Heart right ventricle (tissue), 16 donors: Measurements from ENCODE around the gene IP6K3. TPM values are rescaled to one million over a fixed set of nuclear protein-coding genes. Genes with fewer than 3 reads are reported as not detected.

Experiments
- ATAC-seq, 8 donors: fragments of 200-7000 bp; cut with Tn5 transposase; one replicate each; pipeline ENCODE4 v1.9.1; 2020; ENCODE audit warnings: mild to moderate bottlenecking in 8 of 8, moderate library complexity in 8 of 8, moderate number of reproducible peaks in 1 of 8
- DNase-seq, 2 donors: peaks; one replicate each; pipeline ENCODE4 v3.0.0-alpha.2; 2020
- H3K27ac ChIP-seq, 10 donors: fragments of 200-600 bp; sonication (generic) in 2 of 10; one replicate each; pipeline versions ENCODE4 v1.5.0 to v1.8.0; 2020 to 2022; ENCODE audit warnings: mild to moderate bottlenecking in 3 of 10
- H3K27me3 ChIP-seq, 7 donors: fragments of 200-600 bp; one replicate each; pipeline ENCODE4 v1.8.0; 2021 to 2022; ENCODE audit warnings: mild to moderate bottlenecking in 2 of 7
- H3K36me3 ChIP-seq, 9 donors: fragments of 200-600 bp; sonication (generic) in 1 of 9; one replicate each; pipeline versions ENCODE4 v1.5.0 to v1.8.0; 2020 to 2022; ENCODE audit warnings: mild to moderate bottlenecking in 2 of 9
- H3K4me1 ChIP-seq, 9 donors: fragments of 200-600 bp; sonication (generic) in 1 of 9; one replicate each; pipeline versions ENCODE4 v1.5.0 to v1.8.0; 2020 to 2022; ENCODE audit warnings: mild to moderate bottlenecking in 4 of 9
- H3K4me3 ChIP-seq, 10 donors: fragments of 200-600 bp; sonication (generic) in 2 of 10; one replicate each; pipeline versions ENCODE4 v1.5.0 to v1.8.0; 2020 to 2022; ENCODE audit warnings: mild to moderate bottlenecking in 7 of 10, moderate library complexity in 2 of 10
- H3K9me3 ChIP-seq, 11 donors: fragments of 200-600 bp in 10 of 11; sonication (generic) in 2 of 11; one replicate each; pipeline versions ENCODE4 v1.5.0 to v1.8.0; 2013 to 2022; ENCODE audit warnings: mild to moderate bottlenecking in 2 of 11, control low read depth in 1 of 11, moderate library complexity in 1 of 11
- CTCF ChIP-seq, 9 donors: fragments of 200-600 bp; sonication (generic) in 2 of 9; IDR thresholded peaks; one replicate each; pipeline versions ENCODE4 v1.5.0 to v1.8.0; 2021 to 2022; ENCODE audit warnings: antibody characterized with exemption in 9 of 9, mild to moderate bottlenecking in 5 of 9, moderate library complexity in 1 of 9
- WGBS, 2 donors: extraction: QIAGEN DNeasy Blood & Tissue Kit; methylation state at CpG; one replicate each; pipeline ENCODE4 v1.1.7; 2013; ENCODE audit warnings: inconsistent platforms in 1 of 2; 5-methylcytosine and 5-hydroxymethylcytosine counted together
- intact Hi-C, 10 donors: fragments of 100-400 bp; cut with DNase I; formaldehyde crosslinking; loops; one replicate each; pipeline versions ENCODE4 v1.11.1 to v1.14.2; 2022
- polyA plus RNA-seq, 2 donors: library from polyadenylated mRNA; stranded (reverse); fragments of 200-250 nt; gene quantifications; one replicate each; pipeline ENCODE4 v1.2.3, GENCODE V29; 2013
- total RNA-seq, 10 donors: library from RNA; stranded (reverse); fragmentation: NEBNext Ultra II Directional in 3 of 10; extraction: Animal tissue kit (Norgen Biotek cat#: 25700) in 3 of 10; gene quantifications; one replicate each; pipeline versions ENCODE4 v1.2.1 to v1.2.4, GENCODE V29; 2021 to 2023
- donor health status: Arrhythmogenic right ventricular cardiomyopathy.
- donor health status: ischemic (EF 13 %, LVEDD 7.1; RV severe dilation, severe dysfunction).
- donor health status: healthy with polysubstance abuse.
- donor health status: DM: no; HTN: yes; CAD: no.
- donor health status: DM: no; HTN: no; CAD: no.
- donor health status: ischemic (EF 25% LVEDD 6.9; RV normal size, moderate dysfunction).
- donor health status: ischemic (EF 25% LVEDD 5.7; RV mildly dilated, moderate dysfunction).
- donor health status: healthy.
- donor health status: DM: yes; HTN: yes; CAD: no.
- donor health status: Ischemic cardiomyopathy.
- donor health status: ischemic (EF 35%, LVEDD 5.7; RV mildly dilated, moderate dysfunction).
- donor health status: nonischemic (EF 11% LVEDD 7.7; RV severe dilation, severe dysfunction).
- donor health status: DM: yes; HTN: yes; CAD: no.
- donor health status: PGD.
- donor health status: ischemic (EF 29% LVEDD 5.4; RV normal size, mild dysfunction).
- donor health status: nonischemic (EF 23%, LVEDD 6.1; RV moderate dilation, normal function).

Gene IP6K3
- total and polyA plus RNA-seq, 12 donors, result 15.9 to 55.7 (median 27.5) TPM

DNA sequence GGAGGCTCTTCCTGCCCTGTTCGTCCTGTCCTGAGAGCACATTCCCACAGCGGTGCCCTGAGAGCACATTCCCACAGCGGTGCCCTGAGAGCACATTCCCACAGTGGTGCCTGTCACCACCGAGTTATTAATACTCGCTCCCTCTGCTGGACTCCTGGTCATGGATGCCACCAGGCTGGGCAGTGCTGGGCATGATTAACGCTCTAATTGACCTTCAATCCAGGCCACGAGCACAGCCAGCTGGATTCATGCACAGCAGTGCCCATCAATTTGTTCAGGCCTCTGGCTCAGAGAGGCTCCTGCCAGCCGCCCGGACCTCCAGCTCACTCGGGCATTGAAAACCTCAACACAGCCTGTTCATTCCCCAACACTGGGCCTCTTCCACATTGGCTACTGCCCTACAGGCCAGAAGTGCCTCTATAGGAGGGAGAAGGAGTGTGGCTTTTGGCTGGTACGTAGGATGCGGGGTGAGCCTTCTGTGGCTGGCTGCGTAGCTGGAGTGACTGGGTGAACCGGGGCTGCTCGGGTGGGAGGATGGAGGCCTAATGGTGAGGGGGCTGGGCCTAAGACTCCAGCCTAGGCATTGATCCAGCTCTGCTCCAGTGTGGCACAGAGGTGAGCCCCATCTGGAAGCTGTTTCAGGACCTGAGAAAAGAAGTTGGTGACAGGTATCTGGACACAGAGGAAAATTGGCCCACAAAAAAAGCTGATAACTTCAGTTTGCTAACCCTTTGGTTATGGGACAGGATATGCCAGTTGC is 9.3 kb downstream of the IP6K3 start:
- DNase-seq, result peak; percentile 55 to 60
- H3K27me3 ChIP-seq, result no peaks in the 10 kb centered on the region
- H3K4me1 ChIP-seq, result peaks cover 24 to 95% (median 72%) of the 10 kb centered on the region in 9 donors
- ATAC-seq, result peak; percentile 70 to 89 (median 84)
- WGBS, 2 donors, result 45 to 54% methylated on average over 15 of the region's 15 CpGs
- H3K9me3 ChIP-seq, result no peaks in the 10 kb centered on the region
- peak in 4 of 9 donors; percentile 9 to 29 (median 20) for TF ChIP-seq CTCF (IDR thresholded peaks at IDR 0.05)
- H3K36me3 ChIP-seq, result peaks cover 0 to 28% (median 0%) of the 10 kb centered on the region in 9 donors
- H3K4me3 ChIP-seq, result no peak overlapping the region
- intact Hi-C loops, result no loop called here
- peak overlapping the region; percentile 60 to 94 (median 86) for H3K27ac ChIP-seq

DNA sequence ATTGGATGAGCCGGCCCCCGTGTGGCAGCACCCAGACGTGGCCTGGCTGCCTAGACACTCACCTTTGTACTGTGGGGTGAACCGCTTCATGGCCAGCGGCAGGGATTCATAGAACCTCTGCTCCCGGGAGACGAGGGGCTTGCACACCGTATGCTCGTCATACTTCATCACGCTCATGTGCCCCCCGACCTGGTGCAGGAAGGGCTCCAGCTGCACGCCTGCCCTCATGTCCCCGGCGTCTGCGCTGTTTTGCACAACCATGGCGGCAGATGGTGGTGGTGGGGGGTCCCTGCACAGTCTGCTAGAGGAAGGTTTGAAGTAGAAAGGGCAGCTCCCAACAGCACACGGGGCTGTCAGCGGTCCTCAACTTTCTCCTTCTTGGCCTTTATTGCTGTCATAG is 11.5 kb downstream of the IP6K3 start:
- DNase-seq (no peak), ATAC-seq (no peak)
- Histone ChIP-seq H3K36me3 (peaks cover 0 to 28% (median 0%) of the 10 kb centered on the region in 9 donors), H3K27me3 (no peaks in the 10 kb centered on the region), H3K4me1 (peaks cover 19 to 97% (median 78%) of the 10 kb centered on the region in 9 donors), H3K4me3 (no peak overlapping the region), H3K27ac (peak overlapping the region in 5 of 10 donors; percentile 12 to 90 (median 46)), H3K9me3 (no peaks in the 10 kb centered on the region)
- WGBS, 2 donors, result 90 to 91% methylated on average over 18 of the region's 18 CpGs
- TF ChIP-seq CTCF (IDR thresholded peaks at IDR 0.05), result no peak
- intact Hi-C loops, result no loop called here

DNA sequence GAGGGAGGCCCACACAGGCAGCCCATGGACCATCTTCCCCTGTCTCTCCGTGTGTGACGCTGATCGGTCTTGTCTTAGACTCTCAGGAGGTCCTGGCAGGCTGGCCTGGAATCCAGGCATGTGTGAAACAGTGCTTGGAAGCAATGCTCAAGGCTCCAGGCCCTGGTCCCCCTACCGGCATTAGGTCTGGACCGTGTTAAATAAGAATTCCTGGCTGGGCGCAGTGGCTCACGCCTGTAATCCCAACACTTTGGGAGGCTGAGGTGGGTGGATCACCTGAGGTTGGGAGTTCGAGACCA is 13.0 kb downstream of the IP6K3 start:
- H3K4me3 ChIP-seq, result no peak overlapping the region
- H3K36me3 ChIP-seq, result peaks cover 0 to 28% (median 0%) of the 10 kb centered on the region in 9 donors
- no peaks in the 10 kb centered on the region for H3K9me3 ChIP-seq
- H3K4me1 ChIP-seq, result peaks cover 5 to 97% (median 75%) of the 10 kb centered on the region in 9 donors
- no peak for TF ChIP-seq CTCF (IDR thresholded peaks at IDR 0.05)
- peak overlapping the region in 9 of 10 donors; percentile 0 to 94 (median 77) for H3K27ac ChIP-seq
- 94 to 95% methylated on average over 8 of the region's 8 CpGs for WGBS, 2 donors
- ATAC-seq (no peak), DNase-seq (no peak)
- H3K27me3 ChIP-seq, result no peaks in the 10 kb centered on the region
- intact Hi-C loops, result no loop called here

- DNase-seq, result no peak
- WGBS, 2 donors, result 85 to 90% methylated on average over 13 of the region's 13 CpGs
- Histone ChIP-seq H3K27ac (peak overlapping the region; percentile 0 to 94 (median 77)), H3K9me3 (no peaks in the 10 kb centered on the region), H3K27me3 (no peaks in the 10 kb centered on the region), H3K36me3 (peaks cover 0 to 28% (median 0%) of the 10 kb centered on the region in 9 donors), H3K4me1 (peaks cover 0 to 97% (median 69%) of the 10 kb centered on the region in 9 donors), H3K4me3 (no peak overlapping the region)
- TF ChIP-seq CTCF (IDR thresholded peaks at IDR 0.05), result no peak
- ATAC-seq, result no peak
- intact Hi-C loops, result no loop called here
Observed at GRCh38 chr6:33732817-33733708, 13.6 kb downstream of the IP6K3 start.
